IMR-90 (cell line): ENCODE results near the gene SLC24A2. TPM values are rescaled to one million over a fixed set of nuclear protein-coding genes. Genes with fewer than 3 reads are reported as not detected.

ENCODE experiments used
- ATAC-seq: fragments of 200-7000 bp; cut with Tn5 transposase; 2 replicates; pipeline ENCODE4 v1.9.1; 2020; ENCODE audit warnings: low read depth, mild to moderate bottlenecking, moderate library complexity
- BruUV-seq: library from RNA; stranded (reverse); fragments of 400-500 nt; replicated peaks from 2 replicates; lab custom pipeline; 2021; lab: Mats Ljungman, UMichigan
- CTCF ChIA-PET: fragments of 300-600 bp; formaldehyde crosslinking; extraction: SDS; loops from one replicate; lab custom pipeline; 2021; ENCODE audit warnings: antibody characterized with exemption; lab: Yijun Ruan, JAX
- POLR2A ChIA-PET: fragments of 300-600 bp; sonication (Branson Sonifier 250); formaldehyde crosslinking; loops from one replicate; lab custom pipeline; 2022; ENCODE audit warnings: antibody characterized with exemption; ENCODE audit not compliant: unreplicated experiment; lab: Charles Lee
- DNase-seq: peaks from one replicate; pipeline ENCODE4 v3.0.0; 2013
- H2AFZ ChIP-seq: replicated peaks from 2 replicates; pipeline ENCODE3; 2013; ENCODE audit warnings: low read length, mild to moderate bottlenecking; ENCODE audit not compliant: poor library complexity
- H2AK5ac ChIP-seq: 2 replicates; pipeline ENCODE4 v1.6.1; 2013; ENCODE audit warnings: low read depth, low read length, inconsistent platforms
- H2AK9ac ChIP-seq: replicated peaks from 2 replicates; pipeline ENCODE3; 2013; ENCODE audit warnings: mild to moderate bottlenecking, low read depth, low read length, moderate library complexity; ENCODE audit not compliant: poor library complexity
- H2BK120ac ChIP-seq: 2 replicates; pipeline ENCODE4 v1.6.1; 2013; ENCODE audit warnings: low read depth, low read length, inconsistent platforms
- H2BK15ac ChIP-seq: 3 replicates; pipeline ENCODE4 v1.6.1; 2013; ENCODE audit warnings: low read depth, low read length, inconsistent platforms
- H2BK20ac ChIP-seq: 2 replicates; pipeline ENCODE4 v1.6.1; 2013; ENCODE audit warnings: low read depth, mild to moderate bottlenecking, inconsistent platforms, low read length, moderate library complexity
- H2BK5ac ChIP-seq: 2 replicates; pipeline ENCODE4 v1.6.1; 2013; ENCODE audit warnings: mild to moderate bottlenecking, low read depth, low read length, inconsistent platforms; ENCODE audit not compliant: poor library complexity, severe bottlenecking
- H3K14ac ChIP-seq: replicated peaks from 2 replicates; pipeline ENCODE4 v1.6.1; 2013; ENCODE audit warnings: low read depth, low read length, inconsistent platforms
- H3K18ac ChIP-seq: 2 replicates; pipeline ENCODE4 v1.6.1; 2013; ENCODE audit warnings: low read depth, low read length, control low read depth
- H3K23ac ChIP-seq: 2 replicates; pipeline ENCODE4 v1.6.1; 2013; ENCODE audit warnings: low read depth, low read length, inconsistent platforms
- H3K27ac ChIP-seq: 2 replicates; pipeline ENCODE4 v1.5.1; 2013; ENCODE audit warnings: mild to moderate bottlenecking, control low read depth, low read length; ENCODE audit not compliant: insufficient read depth
- H3K27me3 ChIP-seq: 2 replicates; pipeline ENCODE4 v1.6.1; 2013; ENCODE audit warnings: low read length; ENCODE audit not compliant: control insufficient read depth, insufficient read depth
- H3K36me3 ChIP-seq: 2 replicates; pipeline ENCODE4 v1.6.1; 2013; ENCODE audit warnings: low read length, mixed read lengths; ENCODE audit not compliant: control insufficient read depth, insufficient read depth
- H3K4ac ChIP-seq: 2 replicates; pipeline ENCODE4 v1.6.1; 2013; ENCODE audit warnings: low read depth, low read length, inconsistent platforms
- H3K4me1 ChIP-seq: 2 replicates; pipeline ENCODE4 v1.6.1; 2013; ENCODE audit warnings: low read length, mixed read lengths; ENCODE audit not compliant: control insufficient read depth, insufficient read depth
- H3K4me2 ChIP-seq: 2 replicates; pipeline ENCODE4 v1.6.1; 2013; ENCODE audit warnings: low read depth, mild to moderate bottlenecking, control low read depth, low read length, moderate library complexity
- H3K4me3 ChIP-seq: 2 replicates; pipeline ENCODE4 v1.5.1; 2013; ENCODE audit warnings: low read depth, mild to moderate bottlenecking, control low read depth, low read length, moderate library complexity; ENCODE audit not compliant: insufficient read depth
- H3K56ac ChIP-seq: 2 replicates; pipeline ENCODE4 v1.6.1; 2013; ENCODE audit warnings: low read length, inconsistent platforms; ENCODE audit not compliant: insufficient read depth; ENCODE audit errors: extremely low read depth
- H3K79me1 ChIP-seq, 2 experiments: 2 replicates each; pipeline ENCODE4 v1.6.1; 2013; ENCODE audit warnings: low read length in 2 of 2, inconsistent platforms in 1 of 2, low read depth in 1 of 2
- H3K9ac ChIP-seq: 2 replicates; pipeline ENCODE4 v1.6.1; 2013; ENCODE audit warnings: low read depth, low read length, control low read depth
- H3K9me1 ChIP-seq: 2 replicates; pipeline ENCODE4 v1.6.1; 2013; ENCODE audit warnings: low read length, inconsistent platforms; ENCODE audit not compliant: insufficient read depth
- H3K9me3 ChIP-seq: 2 replicates; pipeline ENCODE4 v1.6.1; 2013; ENCODE audit warnings: low read length; ENCODE audit not compliant: control insufficient read depth, insufficient read depth
- H4K20me1 ChIP-seq: 2 replicates; pipeline ENCODE4 v1.6.1; 2013; ENCODE audit warnings: low read length, inconsistent platforms; ENCODE audit not compliant: insufficient read depth
- H4K5ac ChIP-seq: 2 replicates; pipeline ENCODE4 v1.6.1; 2013; ENCODE audit warnings: mild to moderate bottlenecking, low read depth, low read length, control low read depth
- H4K8ac ChIP-seq, 2 experiments: 2 replicates each; pipeline ENCODE4 v1.6.1; 2013; ENCODE audit warnings: low read depth in 2 of 2, low read length in 2 of 2, control low read depth in 1 of 2, inconsistent platforms in 1 of 2
- H4K91ac ChIP-seq: 2 replicates; pipeline ENCODE4 v1.6.1; 2013; ENCODE audit warnings: low read depth, low read length, inconsistent platforms; ENCODE audit not compliant: insufficient read depth
- MAFK ChIP-seq: IDR thresholded peaks from 2 replicates; pipeline ENCODE4 v1.6.1; 2012; ENCODE audit warnings: low read depth, low read length, improper control_type of control experiment
- NFE2L2 ChIP-seq: fragments of 150-350 bp; IDR thresholded peaks from 2 replicates; pipeline ENCODE4 v1.6.1; 2016; ENCODE audit warnings: low read depth, mild to moderate bottlenecking, low read length
- POLR2A ChIP-seq: IDR thresholded peaks from 2 replicates; pipeline ENCODE4 v1.6.1; 2012; ENCODE audit warnings: mild to moderate bottlenecking, low read depth, low read length
- RFX5 ChIP-seq: IDR thresholded peaks from 2 replicates; pipeline ENCODE4 v1.8.0; 2012; ENCODE audit warnings: low read depth, mild to moderate bottlenecking, low read length, moderate library complexity
- SMC3 ChIP-seq: fragments of 150-350 bp; IDR thresholded peaks from 2 replicates; pipeline ENCODE4 v1.6.1; 2016; ENCODE audit warnings: low read depth, mild to moderate bottlenecking, antibody characterized with exemption, low read length, moderate library complexity
- USF2 ChIP-seq: fragments of 150-350 bp; IDR thresholded peaks from 2 replicates; pipeline ENCODE4 v1.6.1; 2017; ENCODE audit warnings: mild to moderate bottlenecking, antibody characterized with exemption, low read length, low read depth
- WGBS, 2 experiments: methylation state at CpG; one replicate each; pipeline versions ENCODE4 v1.1.5 to v1.1.7; 2013; ENCODE audit warnings: missing lambda C conversion rate in 2 of 2; ENCODE audit not compliant: insufficient read length in 1 of 2; ENCODE audit errors: extremely low coverage in 2 of 2; 5-methylcytosine and 5-hydroxymethylcytosine counted together
- dilution Hi-C: fragments of 300-500 bp; cut with HindIII; formaldehyde crosslinking; loops from one replicate; pipeline ENCODE4 v1.14.3; 2018; ENCODE audit warnings: low sequenced_read_pairs; ENCODE audit not compliant: unreplicated experiment
- in situ Hi-C: fragments of 300-500 bp; cut with MboI; formaldehyde crosslinking; loops from 3 replicates; pipeline ENCODE4 v1.14.3; 2019; ENCODE audit warnings: low sequenced_read_pairs, inconsistent platforms, mixed read lengths
- intact Hi-C: fragments of 100-400 bp; cut with micrococcal nuclease; formaldehyde crosslinking; loops from 2 replicates; pipeline ENCODE4 v1.10.0; 2022
- polyA plus RNA-seq, 3 experiments: library from polyadenylated mRNA; depleted of rRNA; stranded (reverse); fragments of >200 nt; gene quantifications; 2 replicates each; pipeline ENCODE4 v1.2.3, GENCODE V29; 2012; ENCODE audit warnings: low replicate concordance in 1 of 3
- total RNA-seq: library from RNA; depleted of rRNA; stranded (reverse); fragments of >200 nt; gene quantifications from 2 replicates; pipeline ENCODE4 v1.2.3, GENCODE V29; 2012
- TF ChIP-seq, protein P1 (sequence below): conservative IDR thresholded peaks from 2 replicates; pipeline ENCODE4 v1.5.1; 2012; ENCODE audit warnings: mild to moderate bottlenecking, low read depth, low read length, improper control_type of control experiment

The SLC24A2 gene
- total and polyA plus RNA-seq, 2 of the 4 experiments (the other 2 are of a cell fraction), result not detected

GRCh38 chr9:19746223-19746622, 42.6 kb downstream of the SLC24A2 start:
- no peak for ATAC-seq
- H2BK120ac ChIP-seq, result no peak overlapping the region
- H3K27ac ChIP-seq, result no peak overlapping the region
- no peaks in the 10 kb centered on the region for H3K9me3 ChIP-seq
- H3K4ac ChIP-seq, result no peak overlapping the region
- POLR2A ChIA-PET, result no interaction called here
- no peak overlapping the region for H3K56ac ChIP-seq
- TF ChIP-seq NFE2L2 (no peak), MAFK (no peak), POLR2A (no peak), RFX5 (no peak), USF2 (no peak), SMC3 (no peak)
- TF ChIP-seq, protein P1, sequence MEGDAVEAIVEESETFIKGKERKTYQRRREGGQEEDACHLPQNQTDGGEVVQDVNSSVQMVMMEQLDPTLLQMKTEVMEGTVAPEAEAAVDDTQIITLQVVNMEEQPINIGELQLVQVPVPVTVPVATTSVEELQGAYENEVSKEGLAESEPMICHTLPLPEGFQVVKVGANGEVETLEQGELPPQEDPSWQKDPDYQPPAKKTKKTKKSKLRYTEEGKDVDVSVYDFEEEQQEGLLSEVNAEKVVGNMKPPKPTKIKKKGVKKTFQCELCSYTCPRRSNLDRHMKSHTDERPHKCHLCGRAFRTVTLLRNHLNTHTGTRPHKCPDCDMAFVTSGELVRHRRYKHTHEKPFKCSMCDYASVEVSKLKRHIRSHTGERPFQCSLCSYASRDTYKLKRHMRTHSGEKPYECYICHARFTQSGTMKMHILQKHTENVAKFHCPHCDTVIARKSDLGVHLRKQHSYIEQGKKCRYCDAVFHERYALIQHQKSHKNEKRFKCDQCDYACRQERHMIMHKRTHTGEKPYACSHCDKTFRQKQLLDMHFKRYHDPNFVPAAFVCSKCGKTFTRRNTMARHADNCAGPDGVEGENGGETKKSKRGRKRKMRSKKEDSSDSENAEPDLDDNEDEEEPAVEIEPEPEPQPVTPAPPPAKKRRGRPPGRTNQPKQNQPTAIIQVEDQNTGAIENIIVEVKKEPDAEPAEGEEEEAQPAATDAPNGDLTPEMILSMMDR, result no peak
- WGBS, 2 experiments, result no CpG with 5 or more reads among the region's 2 CpGs
- no peaks in the 10 kb centered on the region for H3K4me1 ChIP-seq
- no peak overlapping the region for H3K14ac ChIP-seq
- no peak overlapping the region for H2AK5ac ChIP-seq
- H2AFZ ChIP-seq, result no peak overlapping the region
- H2BK15ac ChIP-seq, result no peak overlapping the region
- H4K91ac ChIP-seq, result no peak overlapping the region
- no peak overlapping the region for H3K4me3 ChIP-seq
- H3K18ac ChIP-seq, result no peak overlapping the region
- H3K4me2 ChIP-seq, result no peak overlapping the region
- no peak overlapping the region for H4K8ac ChIP-seq
- H3K9me1 ChIP-seq, result no peaks in the 10 kb centered on the region
- H3K27me3 ChIP-seq, result no peaks in the 10 kb centered on the region
- dilution Hi-C loops, result no loop called here
- no peaks in the 10 kb centered on the region for H4K20me1 ChIP-seq
- H4K5ac ChIP-seq, result no peak overlapping the region
- no peak for DNase-seq
- no peak overlapping the region for H3K9ac ChIP-seq
- no peak overlapping the region for H3K23ac ChIP-seq
- no peak overlapping the region for H2AK9ac ChIP-seq
- in situ Hi-C loops, result no loop called here
- no peaks in the 10 kb centered on the region for H3K36me3 ChIP-seq
- H2BK20ac ChIP-seq, result no peak overlapping the region
- CTCF ChIA-PET, result no interaction called here
- H3K79me1 ChIP-seq, result no peaks in the 10 kb centered on the region
- intact Hi-C loops, result no loop called here
- no peak overlapping the region for H2BK5ac ChIP-seq
- no TSS peak for BruUV-seq
